HCEC 1CT (cell line): ENCODE data around the gene BACH2.
A peak's percentile ranks its signal among the peaks of the same experiment; 100 is the strongest.

Source experiments
- DNase-seq: peaks from one replicate; pipeline ENCODE4 v3.0.0-alpha.2; 2017

Gene BACH2

GRCh38 chr6:90024633-90025032 lies 272.0 kb downstream of the BACH2 start:
- DNase-seq: no peak

DNA sequence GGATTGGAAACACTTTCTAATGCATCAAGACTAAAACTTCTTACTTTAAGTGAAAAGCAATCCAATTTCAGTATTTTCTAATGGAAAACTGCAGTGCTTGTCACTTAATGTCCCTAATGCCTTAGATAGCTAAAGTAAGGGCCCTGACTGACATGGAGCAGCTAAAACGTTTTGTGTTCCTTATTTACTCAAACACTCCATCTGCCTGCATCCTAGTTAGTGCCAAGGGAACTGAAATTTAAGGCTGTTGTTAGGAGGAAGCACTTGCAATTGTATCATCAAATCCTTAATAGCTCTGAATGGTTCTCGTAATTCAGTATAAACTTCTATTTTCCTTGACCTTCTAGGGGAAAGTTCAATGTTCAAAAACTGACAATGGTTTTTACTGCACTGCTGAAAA lies 274.9 kb downstream of the BACH2 start:
- DNase-seq: no peak

- no peak for DNase-seq
Observed at GRCh38 chr6:90020746-90021145, 275.9 kb downstream of the BACH2 start.

DNA sequence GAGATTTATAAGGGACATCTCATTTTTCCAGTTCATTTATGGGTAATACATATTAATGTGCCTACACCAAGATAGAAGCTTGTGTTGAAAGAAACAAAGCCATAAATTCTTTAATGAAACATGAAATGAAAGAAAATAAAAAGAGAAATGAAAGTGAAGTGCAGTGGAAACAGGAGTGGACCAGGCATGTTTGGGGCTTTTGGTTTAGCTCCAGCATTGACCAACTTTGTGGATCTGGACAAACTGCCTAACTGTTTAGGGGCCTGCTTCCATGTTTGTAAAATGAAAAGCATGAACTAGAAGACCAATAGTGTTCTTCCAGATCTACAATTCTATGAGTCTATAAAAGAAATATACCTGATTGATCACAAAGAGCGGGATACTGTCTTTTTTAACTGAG lies 277.4 kb downstream of the BACH2 start:
- DNase-seq: no peak

- DNase-seq: no peak
Observed at GRCh38 chr6:90015883-90016282, 280.8 kb downstream of the BACH2 start.

- peak; percentile 28 for DNase-seq
Observed at GRCh38 chr6:90008908-90009501, 287.6 kb downstream of the BACH2 start.

GRCh38 chr6:90008189-90008907 lies 288.3 kb downstream of the BACH2 start:
- DNase-seq: no peak

DNA sequence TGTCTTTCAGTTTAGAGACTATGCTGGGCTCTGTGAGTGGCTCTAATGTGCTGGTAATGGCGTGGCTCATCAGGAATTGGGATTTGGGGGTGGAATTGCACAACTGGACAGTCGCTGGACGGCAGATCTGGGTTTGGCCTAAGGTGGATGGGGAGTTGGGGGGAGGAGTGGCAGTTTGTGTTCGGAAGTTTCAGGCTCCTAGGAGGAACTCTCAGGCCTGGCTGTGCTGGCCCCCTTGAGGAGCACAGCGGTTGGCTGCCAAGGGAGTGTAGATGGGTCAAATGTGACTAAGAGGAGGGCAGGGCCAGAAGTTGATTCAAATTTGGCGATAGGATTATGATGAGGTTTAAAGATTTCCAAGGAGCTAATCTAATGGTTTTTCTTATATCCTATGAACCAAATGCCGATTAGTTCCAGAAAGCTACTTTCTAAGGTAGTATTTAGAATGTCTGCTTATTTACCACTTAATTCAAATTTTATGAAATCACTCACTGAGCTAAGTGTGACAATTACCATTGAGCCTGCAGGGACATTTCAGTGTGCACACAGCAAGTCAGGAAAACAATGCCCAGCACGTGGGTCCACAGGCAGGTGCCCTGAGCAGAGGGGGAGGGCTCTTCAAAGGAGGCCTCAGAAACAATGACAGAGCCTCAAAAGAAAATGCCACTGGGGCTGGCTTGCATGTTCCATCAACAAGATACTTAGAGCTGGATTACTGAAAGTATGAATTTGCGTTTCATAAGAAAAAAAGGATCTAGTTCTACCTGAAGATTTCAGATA lies 291.4 kb downstream of the BACH2 start:
- DNase-seq: no peak

GRCh38 chr6:90004511-90004910 lies 292.1 kb downstream of the BACH2 start:
- DNase-seq: no peak

GRCh38 chr6:90003941-90004340 lies 292.7 kb downstream of the BACH2 start:
- no peak for DNase-seq

DNA sequence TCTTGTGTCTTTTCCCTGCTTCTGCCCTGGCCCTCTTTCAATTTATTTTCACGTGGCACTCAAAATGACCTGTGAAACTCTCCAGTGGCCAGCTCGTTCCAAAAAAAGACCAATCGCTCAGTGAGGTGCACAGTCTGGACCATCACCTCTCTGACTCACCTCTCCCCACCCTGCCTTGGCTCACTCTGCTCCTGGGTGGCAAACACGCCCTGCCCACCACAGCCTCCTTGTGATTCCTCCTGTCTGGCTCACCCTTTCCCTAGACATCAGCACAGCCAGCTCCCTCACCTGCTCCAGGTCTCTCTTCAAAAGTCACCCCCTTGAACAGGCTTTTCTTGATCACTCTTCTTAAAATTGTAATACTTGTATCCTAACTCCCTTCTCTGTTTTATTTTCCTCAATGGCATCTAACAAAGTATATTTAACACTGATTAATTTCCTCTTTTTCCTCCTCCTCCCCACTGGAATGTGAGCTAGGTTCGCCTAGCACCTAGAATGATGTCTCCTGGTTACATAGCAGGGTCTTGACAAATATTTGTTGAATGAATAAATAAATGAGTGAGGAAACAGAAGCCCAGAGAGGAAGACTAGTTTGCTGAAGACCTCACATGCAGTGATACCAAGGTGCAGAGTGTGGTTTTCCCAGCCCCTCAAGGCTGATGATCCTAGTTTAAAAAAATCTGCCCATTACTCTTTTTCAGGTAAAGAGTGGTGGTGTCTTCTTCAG lies 293.4 kb downstream of the BACH2 start:
- no peak for DNase-seq

- DNase-seq: no peak
Observed at GRCh38 chr6:90000864-90001731, 295.5 kb downstream of the BACH2 start.

GRCh38 chr6:89999945-90000825 lies 296.5 kb downstream of the BACH2 start:
- DNase-seq: no peak

GRCh38 chr6:89999154-89999553 lies 297.5 kb downstream of the BACH2 start:
- peak; percentile 2 for DNase-seq

DNA sequence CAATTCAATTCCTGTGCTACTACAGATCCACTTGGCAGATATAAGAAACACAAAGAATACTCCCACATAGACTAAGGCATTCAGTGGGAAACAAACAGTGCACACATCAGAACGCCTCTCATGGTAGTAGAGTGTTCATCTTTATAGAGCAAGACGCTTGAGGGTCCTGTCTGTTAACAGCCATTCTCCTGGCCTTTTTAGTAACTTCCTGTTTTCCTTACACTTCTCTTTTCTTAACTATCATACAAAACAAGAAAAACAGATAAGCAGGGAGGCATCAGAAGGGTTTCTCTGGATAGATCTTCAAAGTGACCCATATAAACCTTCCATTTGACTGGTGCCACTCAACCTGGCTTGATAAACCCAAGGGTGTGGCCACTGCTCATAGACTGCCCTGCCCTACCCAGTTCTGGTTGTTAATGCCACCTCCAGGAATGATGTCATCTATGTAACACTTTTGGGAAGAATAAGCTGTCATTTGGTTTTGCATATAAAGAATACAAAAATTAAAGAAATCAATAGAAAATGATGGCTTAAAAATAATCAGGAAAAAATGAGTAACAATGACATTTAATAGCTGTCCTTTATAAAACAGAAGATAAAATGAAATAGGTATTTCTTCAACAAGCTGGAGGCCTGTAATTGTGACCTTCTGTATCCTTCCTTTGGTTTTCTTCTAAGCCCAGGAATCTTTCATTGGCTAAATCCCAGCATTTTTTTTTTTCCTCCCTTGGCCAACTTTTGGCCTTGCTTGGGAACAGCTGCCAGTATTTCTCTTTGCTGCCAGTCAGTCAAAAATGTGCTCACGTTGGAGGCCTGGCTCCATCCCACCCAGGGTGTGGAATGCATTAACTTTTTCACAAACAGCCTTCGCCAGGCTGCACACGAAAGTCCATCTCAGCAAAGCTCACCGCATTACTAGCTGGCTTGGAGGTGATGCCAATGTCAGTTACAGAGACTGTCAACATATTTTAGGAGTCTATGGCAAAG lies 298.9 kb downstream of the BACH2 start:
- DNase-seq: no peak

DNA sequence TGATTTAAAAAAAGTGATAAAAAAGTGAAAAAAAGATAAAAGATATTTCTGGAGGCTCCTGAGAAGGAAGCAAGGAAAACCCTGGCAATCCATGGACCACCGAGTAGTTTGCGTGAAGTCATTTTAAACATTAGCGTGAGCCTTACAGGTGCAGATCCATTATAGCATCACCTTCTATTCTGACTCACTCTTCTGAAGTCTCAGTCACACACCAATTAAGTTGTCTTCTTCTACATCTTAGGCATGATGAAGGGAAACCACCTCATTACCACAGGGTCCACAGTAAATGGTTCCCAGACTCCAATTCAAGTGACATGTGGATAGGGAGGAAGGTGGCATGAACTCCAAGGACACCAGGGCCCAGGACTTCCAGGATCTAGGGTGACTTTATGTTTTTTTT lies 303.2 kb downstream of the BACH2 start:
- DNase-seq: no peak

- no peak for DNase-seq
Observed at GRCh38 chr6:89992818-89993217, 303.8 kb downstream of the BACH2 start.

- DNase-seq: no peak
Observed at GRCh38 chr6:89989742-89990141, 306.9 kb downstream of the BACH2 start.

- DNase-seq: no peak
Observed at GRCh38 chr6:89987830-89988229, 308.8 kb downstream of the BACH2 start.

- no peak for DNase-seq
Observed at GRCh38 chr6:89987140-89987539, 309.5 kb downstream of the BACH2 start.
